HUES64 (cell line): ENCODE results near the gene ARHGAP30.
A peak's percentile ranks its signal among the peaks of the same experiment; 100 is the strongest.
"Not testable (repeated sequence)": the region's sequence is repeated elsewhere in the genome, so short reads cannot be mapped to it uniquely, and the experiment has no call there.

Experiments used
- H3K27ac ChIP-seq: 2 replicates; pipeline ENCODE4 v1.7.0; 2013; ENCODE audit warnings: low read depth, low read length, inconsistent platforms
- H3K27me3 ChIP-seq: 2 replicates; pipeline ENCODE4 v1.6.1; 2013; ENCODE audit warnings: mild to moderate bottlenecking, low read length; ENCODE audit not compliant: insufficient read depth
- H3K36me3 ChIP-seq: 2 replicates; pipeline ENCODE4 v1.6.1; 2013; ENCODE audit warnings: mild to moderate bottlenecking, low read length; ENCODE audit not compliant: insufficient read depth
- H3K4me1 ChIP-seq: 2 replicates; pipeline ENCODE4 v1.6.1; 2013; ENCODE audit warnings: mild to moderate bottlenecking, low read length, moderate library complexity; ENCODE audit not compliant: insufficient read depth
- H3K4me3 ChIP-seq: 2 replicates; pipeline ENCODE4 v1.5.1; 2013; ENCODE audit warnings: mild to moderate bottlenecking, low read length, moderate library complexity
- H3K9ac ChIP-seq: 2 replicates; pipeline ENCODE4 v1.6.1; 2013; ENCODE audit warnings: mild to moderate bottlenecking, low read depth, low read length
- H3K9me3 ChIP-seq: 2 replicates; pipeline ENCODE4 v1.6.1; 2013; ENCODE audit warnings: low read depth, low read length; ENCODE audit not compliant: insufficient read depth
- WGBS: fragments of 150-250, 120-280 bp; methylation state at CpG from one replicate; pipeline ENCODE4 v1.1.7; 2013; ENCODE audit warnings: missing lambda C conversion rate; 5-methylcytosine and 5-hydroxymethylcytosine counted together

Gene ARHGAP30

GRCh38 chr1:161019111-161019660 lies 50.5 kb downstream of the ARHGAP30 start:
- WGBS: 86% methylated on average over 15 of the region's 15 CpGs
- H3K4me1 ChIP-seq: peaks cover 29% of the 10 kb centered on the region
- peak overlapping the region; percentile 16; the same call in 1 of the 2 replicates for H3K9ac ChIP-seq
- not testable (repeated sequence) for H3K9me3 ChIP-seq, H3K36me3 ChIP-seq, H3K27me3 ChIP-seq
- H3K27ac ChIP-seq: peak overlapping the region; percentile 68; the same call in 1 of the 2 replicates
- H3K4me3 ChIP-seq: peak overlapping the region; percentile 79

DNA sequence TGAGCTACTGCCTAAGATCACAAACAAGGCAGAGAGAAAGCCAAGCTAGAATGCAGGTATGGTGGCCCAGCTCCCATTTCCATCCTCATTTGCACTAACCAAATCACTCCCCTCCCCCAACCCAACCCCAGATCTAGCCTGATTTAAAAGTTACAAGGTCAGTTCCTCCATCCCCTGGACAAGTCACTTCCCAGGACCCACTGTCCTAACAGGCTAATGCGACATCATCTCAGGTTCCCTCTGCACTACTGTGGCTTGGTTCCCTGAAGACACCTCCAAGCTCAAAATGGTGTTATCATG lies 51.1 kb downstream of the ARHGAP30 start:
- peaks cover 35% of the 10 kb centered on the region for H3K4me1 ChIP-seq
- H3K9ac ChIP-seq: 0 out of 2 replicates have a peak overlapping the region, but pooled peaks have one; percentile 16
- H3K36me3 ChIP-seq: peaks cover 3% of the 10 kb centered on the region; the same call in 1 of the 2 replicates
- peak overlapping the region; percentile 79 for H3K4me3 ChIP-seq
- H3K27me3 ChIP-seq: no peaks in the 10 kb centered on the region
- H3K27ac ChIP-seq: peak overlapping the region; percentile 68; the same call in 1 of the 2 replicates
- 72% methylated on average over 1 of the region's 1 CpG for WGBS
- H3K9me3 ChIP-seq: no peaks in the 10 kb centered on the region

- 78% methylated on average over 5 of the region's 5 CpGs for WGBS
- H3K27ac ChIP-seq: peak overlapping the region; percentile 68
- peaks cover 41% of the 10 kb centered on the region for H3K4me1 ChIP-seq
- H3K9me3 ChIP-seq: no peaks in the 10 kb centered on the region
- H3K36me3 ChIP-seq: peaks cover 3% of the 10 kb centered on the region; the same call in 1 of the 2 replicates
- H3K4me3 ChIP-seq: peak overlapping the region; percentile 79
- H3K27me3 ChIP-seq: no peaks in the 10 kb centered on the region
- H3K9ac ChIP-seq: 0 out of 2 replicates have a peak overlapping the region, but pooled peaks have one; percentile 19
Observed at GRCh38 chr1:161017756-161018630, 51.7 kb downstream of the ARHGAP30 start.

DNA sequence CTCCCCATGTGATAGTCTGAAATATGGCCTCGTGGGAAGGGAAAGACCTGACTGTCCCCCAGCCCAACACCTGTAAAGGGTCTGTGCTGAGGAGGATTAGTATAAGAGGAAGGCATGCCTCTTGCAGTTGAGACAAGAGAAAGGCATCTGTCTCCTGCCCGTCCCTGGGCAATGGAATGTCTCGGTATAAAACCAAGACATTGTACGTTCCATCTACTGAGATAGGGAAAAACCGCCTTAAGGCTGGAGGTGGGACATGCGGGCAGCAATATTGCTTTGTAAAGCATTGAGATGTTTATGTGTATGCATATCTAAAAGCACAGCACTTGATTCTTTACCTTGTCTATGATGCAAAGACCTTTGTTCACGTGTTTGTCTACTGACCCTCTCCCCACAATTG lies 52.5 kb downstream of the ARHGAP30 start:
- H3K4me3 ChIP-seq: peak overlapping the region; percentile 13; the same call in 1 of the 2 replicates
- H3K4me1 ChIP-seq: peaks cover 44% of the 10 kb centered on the region
- WGBS: 58% methylated on average over 3 of the region's 7 CpGs
- not testable (repeated sequence) for H3K9ac ChIP-seq, H3K36me3 ChIP-seq, H3K9me3 ChIP-seq, H3K27ac ChIP-seq, H3K27me3 ChIP-seq

DNA sequence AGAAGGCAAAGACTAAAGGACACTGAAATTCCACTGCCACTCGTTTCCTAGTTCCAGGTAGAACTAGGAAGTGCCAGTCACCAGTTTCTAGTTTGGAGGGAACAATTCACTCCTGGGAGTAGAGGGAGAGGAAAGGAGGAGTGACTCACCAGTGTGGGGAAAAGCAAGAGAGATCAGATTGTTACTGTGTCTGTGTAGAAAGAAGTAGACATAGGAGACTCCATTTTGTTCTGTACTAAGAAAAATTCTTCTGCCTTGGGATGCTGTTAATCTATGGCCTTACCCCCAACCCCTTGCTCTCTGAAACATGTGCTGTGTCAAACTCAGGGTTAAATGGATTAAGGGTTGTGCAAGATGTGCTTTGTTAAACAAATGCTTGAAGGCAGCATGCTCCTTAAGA lies 53.0 kb downstream of the ARHGAP30 start:
- H3K27me3 ChIP-seq, H3K27ac ChIP-seq, H3K4me3 ChIP-seq, H3K9me3 ChIP-seq, H3K9ac ChIP-seq, H3K36me3 ChIP-seq: not testable (repeated sequence)
- peaks cover 44% of the 10 kb centered on the region for H3K4me1 ChIP-seq
- 83% methylated on average over 1 of the region's 1 CpG for WGBS

- Histone ChIP-seq H3K9me3 (no peaks in the 10 kb centered on the region), H3K9ac (0 out of 2 replicates have a peak overlapping the region, but pooled peaks have one; percentile 0), H3K27me3 (no peaks in the 10 kb centered on the region), H3K36me3 (peaks cover 9% of the 10 kb centered on the region; the same call in 1 of the 2 replicates), H3K4me1 (peaks cover 35% of the 10 kb centered on the region), H3K27ac (peak overlapping the region; percentile 50), H3K4me3 (peak overlapping the region; percentile 18; the same call in 1 of the 2 replicates)
- 75% methylated on average over 15 of the region's 15 CpGs for WGBS
Observed at GRCh38 chr1:161013488-161014230, 56.0 kb downstream of the ARHGAP30 start.

DNA sequence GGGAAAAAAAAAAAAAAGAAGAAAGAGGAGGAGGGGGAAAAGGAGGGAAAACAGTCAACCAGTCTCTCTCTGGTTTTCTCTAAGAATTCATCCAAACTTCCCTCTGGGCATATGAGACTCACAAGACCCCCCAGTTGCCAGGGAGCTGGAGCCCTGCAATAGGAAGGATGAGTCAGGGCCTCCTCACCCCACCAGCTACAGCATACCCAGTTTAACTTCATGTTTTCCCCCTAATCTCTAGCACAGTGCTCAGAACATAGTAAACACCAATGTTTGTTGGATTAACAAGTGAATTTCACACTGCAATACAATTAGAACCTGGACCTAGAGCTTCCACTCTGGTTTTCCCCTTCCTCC lies 56.6 kb downstream of the ARHGAP30 start:
- Histone ChIP-seq H3K4me1 (peaks cover 29% of the 10 kb centered on the region), H3K4me3 (no peak overlapping the region), H3K36me3 (peaks cover 13% of the 10 kb centered on the region; the same call in 1 of the 2 replicates), H3K9me3 (no peaks in the 10 kb centered on the region), H3K27me3 (no peaks in the 10 kb centered on the region), H3K27ac (peak overlapping the region; percentile 48), H3K9ac (no peak overlapping the region)

GRCh38 chr1:161012420-161012819 lies 57.3 kb downstream of the ARHGAP30 start:
- WGBS: 97% methylated on average over 2 of the region's 3 CpGs

GRCh38 chr1:161009602-161010211 lies 60.0 kb downstream of the ARHGAP30 start:
- no peaks in the 10 kb centered on the region for H3K27me3 ChIP-seq
- WGBS: 94% methylated on average over 7 of the region's 7 CpGs
- H3K4me1 ChIP-seq: peaks cover 18% of the 10 kb centered on the region
- H3K9ac ChIP-seq: no peak overlapping the region
- H3K36me3 ChIP-seq: peaks cover 18% of the 10 kb centered on the region
- no peaks in the 10 kb centered on the region for H3K9me3 ChIP-seq
- no peak overlapping the region for H3K27ac ChIP-seq
- no peak overlapping the region for H3K4me3 ChIP-seq

More at GRCh38 chr1:161012420-161012819, 57.3 kb downstream of the ARHGAP30 start:
- Histone ChIP-seq H3K36me3 (peaks cover 18% of the 10 kb centered on the region), H3K27me3 (no peaks in the 10 kb centered on the region), H3K9ac (no peak overlapping the region), H3K4me1 (peaks cover 22% of the 10 kb centered on the region), H3K27ac (no peak overlapping the region), H3K4me3 (no peak overlapping the region), H3K9me3 (no peaks in the 10 kb centered on the region)

GRCh38 chr1:161008869-161009510 lies 60.7 kb downstream of the ARHGAP30 start:
- 85% methylated on average over 2 of the region's 4 CpGs for WGBS
- Histone ChIP-seq H3K9me3 (no peaks in the 10 kb centered on the region), H3K9ac (no peak overlapping the region), H3K27me3 (no peaks in the 10 kb centered on the region), H3K4me3 (no peak overlapping the region), H3K36me3 (peaks cover 16% of the 10 kb centered on the region), H3K4me1 (peaks cover 13% of the 10 kb centered on the region), H3K27ac (no peak overlapping the region)
